HG02642 (cell line): ENCODE measurements around the gene ZDHHC3.
A peak's percentile ranks its signal among the peaks of the same experiment; 100 is the strongest.

Experiments
- ATAC-seq: cut with Tn5 transposase; IDR thresholded peaks from one replicate; pipeline ENCODE4 v1.9.1; 2021; ENCODE audit warnings: mild to moderate bottlenecking; ENCODE audit not compliant: unreplicated experiment, poor library complexity

Gene ZDHHC3, protein sequence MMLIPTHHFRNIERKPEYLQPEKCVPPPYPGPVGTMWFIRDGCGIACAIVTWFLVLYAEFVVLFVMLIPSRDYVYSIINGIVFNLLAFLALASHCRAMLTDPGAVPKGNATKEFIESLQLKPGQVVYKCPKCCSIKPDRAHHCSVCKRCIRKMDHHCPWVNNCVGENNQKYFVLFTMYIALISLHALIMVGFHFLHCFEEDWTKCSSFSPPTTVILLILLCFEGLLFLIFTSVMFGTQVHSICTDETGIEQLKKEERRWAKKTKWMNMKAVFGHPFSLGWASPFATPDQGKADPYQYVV

DNA sequence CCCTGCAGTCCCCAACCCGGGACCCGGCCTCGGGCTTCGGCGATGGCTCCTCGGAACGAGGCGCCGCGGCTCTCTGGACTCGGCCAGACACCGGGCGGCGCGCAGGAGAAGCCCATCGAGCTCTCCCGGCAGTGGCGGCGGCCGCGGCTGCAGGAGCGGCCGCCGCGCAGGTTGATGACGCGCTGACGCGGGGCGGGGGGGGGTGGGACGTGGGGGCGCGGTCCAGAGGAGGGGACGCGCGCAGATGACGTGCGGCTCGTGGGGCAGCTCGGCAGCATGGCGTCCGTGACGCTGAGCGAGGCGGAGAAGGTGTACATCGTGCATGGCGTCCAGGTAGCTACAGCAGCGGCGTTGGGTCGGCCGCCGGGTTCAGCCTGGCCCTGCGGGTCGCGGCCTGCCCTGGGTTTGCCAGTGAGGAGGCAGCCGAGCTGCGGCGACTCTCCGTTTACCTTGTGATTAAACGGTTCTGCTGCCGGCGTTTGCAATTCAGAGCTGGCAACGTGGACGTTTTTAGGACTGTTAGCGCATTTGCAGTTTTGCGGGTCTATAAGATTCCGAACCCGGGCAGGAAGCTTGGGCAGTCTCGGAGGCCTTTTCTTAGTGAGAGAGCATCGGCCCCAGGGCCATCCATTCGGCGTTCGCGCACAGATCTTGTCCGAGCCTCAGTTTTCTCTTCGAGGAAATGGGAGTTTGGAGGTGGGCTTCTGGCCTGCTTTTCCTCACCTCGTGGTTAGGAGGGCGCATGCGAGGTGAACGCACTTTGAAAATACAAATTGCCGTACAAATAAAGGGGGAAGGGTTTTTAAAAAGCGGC is at the start of gene ZDHHC3, which contains the start of gene EXOSC7:
ZDHHC3 (minus strand) TSS at position 173 of the 814 bp plus-strand sequence. CDS start 16,738 bp downstream, outside the sequence.
EXOSC7 (plus strand) TSS at position 243 of the 814 bp plus-strand sequence; CDS start at position 277, 34 bp downstream.
- peak; percentile 83 for ATAC-seq

DNA sequence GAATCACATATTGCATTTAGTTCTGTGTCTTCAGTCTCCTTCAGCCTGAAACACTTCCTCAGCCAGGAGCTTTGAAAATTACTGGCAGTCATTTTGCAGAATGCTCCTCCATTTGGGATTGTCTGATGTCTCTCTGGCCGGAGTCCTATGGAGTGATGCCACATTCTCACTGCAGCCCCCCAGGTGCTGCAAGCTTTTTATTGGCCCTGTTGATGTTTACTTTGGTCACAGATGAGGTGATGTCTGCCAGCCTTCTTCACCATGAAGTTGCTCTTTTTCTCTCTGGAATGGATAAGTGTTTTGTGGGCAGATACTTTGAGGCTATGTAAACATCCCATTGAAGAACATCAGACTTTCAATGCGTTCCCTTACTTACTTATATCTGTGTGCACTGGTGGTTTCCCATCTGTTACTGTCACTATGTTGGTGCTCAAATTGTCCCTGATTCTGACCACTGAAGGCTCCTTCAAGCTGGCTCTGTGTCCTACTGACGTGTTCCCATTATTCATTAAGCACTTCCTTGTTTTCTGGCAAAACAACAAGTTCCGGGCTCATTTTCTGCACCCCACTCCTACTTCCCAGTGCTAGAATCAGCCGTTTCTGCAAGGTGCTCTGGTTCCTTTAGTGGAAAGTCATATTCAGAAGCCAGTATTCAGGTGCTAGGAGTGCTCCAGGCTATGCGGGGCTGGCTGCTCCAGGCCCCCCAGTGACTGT is 48.7 kb upstream of the ZDHHC3 start:
- no peak for ATAC-seq

DNA sequence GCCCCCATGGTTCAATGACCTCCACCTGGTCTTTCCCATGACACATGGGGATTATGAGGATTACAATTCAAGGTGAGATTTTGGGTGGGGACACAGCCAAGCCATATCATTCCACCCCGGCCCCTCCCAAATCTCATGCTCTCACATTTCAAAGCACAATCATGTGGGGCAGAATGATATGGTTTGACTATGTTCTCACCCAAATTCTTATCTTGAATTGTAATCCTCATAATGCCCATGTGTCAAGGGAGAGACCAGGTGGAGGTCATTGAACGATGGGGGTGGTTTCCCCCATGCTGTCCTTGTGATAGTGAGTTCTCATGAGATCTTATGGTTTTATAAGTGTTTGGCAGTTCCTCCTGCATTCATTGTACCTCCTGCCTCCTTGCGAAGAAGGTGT is 47.7 kb upstream of the ZDHHC3 start:
- ATAC-seq, result no peak

DNA sequence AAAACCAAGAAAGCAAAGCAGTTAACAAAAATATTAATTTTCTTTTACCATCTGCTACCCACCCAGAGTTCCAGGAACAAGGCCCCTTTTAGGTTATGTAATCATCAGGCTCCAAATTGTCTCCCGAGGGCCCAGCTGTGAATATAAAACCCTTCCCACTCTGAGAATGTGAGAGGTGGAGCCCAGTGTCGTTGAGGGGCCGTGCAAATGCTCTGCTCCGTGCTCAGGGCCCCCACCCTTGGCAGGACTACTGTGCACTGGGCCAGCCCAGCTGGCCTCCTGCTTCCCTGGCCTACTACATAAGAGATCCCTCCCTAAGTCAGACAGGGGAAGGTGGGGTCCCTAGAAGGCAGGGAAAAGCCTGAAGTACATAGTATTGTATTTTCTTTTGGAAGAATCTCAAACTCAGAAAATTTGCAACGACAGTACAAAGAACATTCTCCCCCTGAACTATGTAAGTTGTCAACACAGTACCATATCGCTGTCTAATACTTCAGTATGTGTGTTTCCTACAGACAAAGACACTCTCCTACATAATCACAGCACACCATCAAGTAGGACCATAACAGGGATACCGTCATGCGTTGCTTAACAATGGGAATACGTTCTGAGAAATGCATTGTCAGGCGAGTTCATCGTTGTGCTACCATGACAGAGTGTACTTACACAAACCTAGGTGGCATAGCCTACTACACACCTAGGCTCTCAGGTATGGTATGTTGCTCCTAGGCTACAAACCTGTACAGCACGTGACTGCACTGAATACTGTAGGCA is 45.7 kb upstream of the ZDHHC3 start:
- ATAC-seq, result no peak

DNA sequence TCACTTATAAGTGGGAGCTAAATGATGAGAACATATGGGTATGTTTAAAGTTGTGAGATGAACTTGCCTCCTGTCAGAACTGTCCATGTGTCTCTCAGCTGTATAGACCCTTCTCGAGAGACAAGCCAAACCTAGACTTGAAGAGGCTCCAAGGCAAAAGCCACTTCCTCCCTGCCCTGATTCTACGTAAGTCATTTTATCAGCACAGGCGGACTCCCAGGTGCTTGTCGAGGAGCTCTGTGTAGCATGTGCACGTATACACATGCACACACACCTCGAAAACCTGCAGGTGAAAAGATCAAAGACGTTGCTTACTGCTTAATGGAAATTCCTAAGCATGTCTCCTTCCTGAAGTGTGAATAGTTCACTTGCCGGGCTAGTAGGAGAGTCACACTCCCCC is 44.6 kb upstream of the ZDHHC3 start:
- no peak for ATAC-seq

DNA sequence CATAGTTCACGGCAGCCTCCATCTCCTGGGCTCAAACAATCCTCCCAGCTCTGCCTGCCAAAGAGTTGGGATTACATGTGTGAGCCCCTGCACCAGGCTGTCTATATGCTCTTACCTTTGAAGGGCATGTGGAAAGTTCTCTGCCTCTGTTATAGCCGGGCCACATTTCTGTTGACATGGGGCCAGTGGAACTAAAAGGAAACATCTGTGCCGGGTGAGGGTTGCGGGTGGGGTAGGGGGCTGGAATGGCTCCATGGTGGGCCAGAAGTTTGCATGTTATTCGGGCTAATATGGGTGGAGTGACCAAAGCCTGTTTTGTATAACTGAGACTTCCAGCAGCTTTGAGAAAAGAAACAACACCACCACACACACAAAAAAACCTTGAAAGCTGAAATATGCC is 41.8 kb upstream of the ZDHHC3 start:
- ATAC-seq, result no peak

DNA sequence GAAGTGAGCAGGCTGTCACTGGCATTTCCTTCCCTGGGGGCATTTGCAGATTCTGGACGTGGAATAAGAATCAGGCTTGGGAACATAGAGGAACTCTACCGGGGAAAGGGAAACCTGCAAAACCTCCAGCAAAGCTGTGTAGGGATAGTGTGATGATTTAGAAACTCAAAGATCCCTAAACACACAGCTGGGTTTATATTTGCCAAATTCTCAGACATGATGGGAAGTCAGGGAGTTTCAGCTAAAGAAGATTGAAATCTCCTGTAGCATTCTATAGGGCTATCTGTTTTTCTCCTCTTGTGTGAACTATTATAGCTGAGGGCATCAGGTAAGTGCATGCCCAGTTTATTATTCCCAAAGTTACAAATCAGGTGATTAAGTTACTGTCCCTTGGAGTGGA is 40.9 kb upstream of the ZDHHC3 start:
- no peak for ATAC-seq

DNA sequence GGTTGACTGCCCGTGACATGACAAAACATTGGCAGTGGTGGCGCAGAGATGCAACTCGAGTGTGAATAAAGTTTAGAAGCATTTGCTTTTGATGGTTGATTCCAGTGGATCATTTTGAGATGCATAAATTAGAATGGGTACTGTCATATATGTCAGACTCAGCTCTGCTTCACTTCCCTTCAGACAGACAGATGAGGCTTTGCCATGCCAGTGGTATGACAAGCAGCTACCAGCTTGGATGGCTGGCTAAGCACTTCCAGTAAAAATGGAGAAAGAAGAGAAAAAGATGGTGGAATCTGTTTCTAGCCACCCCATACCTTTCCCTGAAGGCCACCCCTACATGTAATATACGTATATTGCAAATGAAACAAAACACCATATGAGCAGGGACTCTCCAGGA is 36.6 kb upstream of the ZDHHC3 start:
- no peak for ATAC-seq

DNA sequence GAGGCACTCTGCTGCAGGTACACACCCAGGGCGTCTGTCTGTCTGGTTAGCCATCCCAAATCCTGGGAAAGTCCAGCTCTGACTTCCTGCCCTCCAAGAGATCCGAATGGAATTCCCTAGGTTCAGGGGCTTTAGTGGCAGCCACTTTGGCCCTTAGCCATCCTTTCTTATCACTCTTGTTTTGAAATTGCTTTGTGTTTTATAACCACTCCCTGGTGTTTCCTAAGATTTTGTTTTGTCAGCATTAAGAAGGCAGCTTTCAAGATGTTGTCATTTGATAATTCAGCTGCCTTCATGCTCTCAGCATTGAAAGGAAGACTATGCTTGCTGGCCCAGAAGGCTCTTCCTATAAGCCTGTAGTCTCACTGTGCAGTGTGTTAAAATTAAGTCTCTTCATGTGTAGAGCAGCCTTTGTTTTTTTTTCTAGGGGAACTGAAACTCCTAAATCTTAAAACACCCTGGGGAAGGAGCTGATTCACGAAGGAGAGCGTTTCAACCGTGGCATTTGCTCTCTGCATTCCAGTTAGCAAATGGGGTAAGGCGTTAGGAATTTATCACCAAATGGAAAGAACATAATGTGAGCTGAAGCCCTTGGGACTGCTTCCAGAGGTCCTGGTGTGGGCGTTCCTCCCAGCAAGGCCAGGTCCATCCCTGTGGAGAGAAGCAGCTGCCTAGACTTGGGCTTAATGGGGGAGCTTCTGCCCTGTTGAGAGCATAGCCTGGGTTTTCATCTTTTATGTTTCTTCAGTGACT is 36.0 kb upstream of the ZDHHC3 start:
- ATAC-seq, result no peak

DNA sequence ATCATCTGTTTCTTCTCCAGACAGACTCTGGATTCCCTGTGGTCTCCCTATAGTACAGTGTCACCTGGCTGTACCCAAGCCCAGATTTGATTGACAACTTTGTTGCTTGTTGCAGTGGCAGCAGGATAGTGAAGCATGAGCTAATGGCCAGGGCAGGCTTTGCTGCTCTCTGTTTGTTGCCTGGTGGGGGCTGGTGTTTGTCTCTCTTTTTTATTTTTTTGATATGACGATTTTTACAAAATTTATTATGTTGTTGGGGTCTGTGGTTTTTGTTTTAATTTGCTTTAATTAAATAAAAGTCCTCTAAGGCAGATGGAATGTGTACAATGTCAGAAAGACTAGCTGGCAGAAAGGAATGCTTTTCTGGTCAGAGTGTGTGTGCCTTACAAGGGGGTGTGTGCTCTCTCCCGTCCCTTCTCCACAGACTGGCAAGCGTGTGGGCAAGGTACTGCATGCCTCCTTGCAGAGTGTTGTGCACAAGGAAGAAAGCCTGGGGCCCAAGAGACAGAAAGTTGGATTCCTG is 34.9 kb upstream of the ZDHHC3 start:
- ATAC-seq, result no peak

DNA sequence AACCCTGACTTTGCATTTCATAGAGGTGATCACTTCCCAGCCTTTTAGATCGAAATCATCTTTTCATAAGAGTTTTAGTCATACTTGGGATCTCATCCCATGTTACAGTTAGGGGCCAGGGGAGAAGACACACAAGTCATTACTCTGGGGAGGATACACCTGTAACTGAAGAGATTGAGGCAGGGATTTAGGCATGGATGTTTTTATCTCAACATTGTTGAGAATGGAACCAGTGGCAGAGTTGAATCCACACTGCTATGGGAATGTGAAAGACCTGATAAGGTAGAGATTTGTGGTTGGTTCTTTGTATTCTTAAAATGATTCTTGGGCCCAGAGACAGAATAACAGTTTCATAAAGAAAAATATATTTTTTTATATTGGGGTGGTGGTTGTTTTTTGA is 33.9 kb upstream of the ZDHHC3 start:
- ATAC-seq, result no peak

DNA sequence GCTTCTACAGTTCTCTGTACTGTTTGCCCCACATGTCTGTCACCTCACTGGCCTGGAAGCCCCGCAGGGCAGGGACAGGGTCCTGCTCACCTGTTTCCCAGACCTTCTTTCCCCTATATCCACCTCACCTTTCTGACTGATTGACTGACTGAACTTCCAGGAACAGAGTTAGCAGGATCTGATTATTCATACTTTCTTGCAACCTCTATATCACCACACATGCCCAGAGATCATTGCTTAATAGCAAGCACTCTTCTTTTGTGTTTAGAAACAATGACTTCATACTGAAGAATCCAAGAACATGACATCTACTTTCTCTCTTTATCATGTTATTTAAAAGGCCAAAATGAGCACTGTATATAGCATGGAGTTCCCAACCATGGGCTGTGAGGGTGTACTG is 32.1 kb upstream of the ZDHHC3 start:
- no peak for ATAC-seq

DNA sequence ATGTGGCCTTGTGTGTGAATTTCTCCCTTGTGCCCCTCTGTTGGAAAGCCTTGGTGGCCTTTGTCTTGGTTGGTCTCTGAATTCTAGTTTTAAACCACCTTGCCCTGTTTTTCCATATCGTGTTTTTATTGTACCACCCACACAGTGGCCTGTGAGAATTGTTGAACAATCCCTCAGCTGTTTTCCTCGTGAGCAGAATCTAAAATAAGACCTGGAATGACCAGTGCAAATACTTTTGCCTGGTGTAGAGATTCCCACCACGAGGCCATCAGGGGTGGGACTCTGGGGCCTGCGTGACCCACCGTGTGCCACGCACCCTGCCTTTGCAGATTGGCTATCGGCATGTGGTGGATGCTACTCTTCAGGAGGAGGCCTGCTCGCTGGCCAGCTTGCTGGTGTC is 31.1 kb upstream of the ZDHHC3 start:
- ATAC-seq, result no peak

DNA sequence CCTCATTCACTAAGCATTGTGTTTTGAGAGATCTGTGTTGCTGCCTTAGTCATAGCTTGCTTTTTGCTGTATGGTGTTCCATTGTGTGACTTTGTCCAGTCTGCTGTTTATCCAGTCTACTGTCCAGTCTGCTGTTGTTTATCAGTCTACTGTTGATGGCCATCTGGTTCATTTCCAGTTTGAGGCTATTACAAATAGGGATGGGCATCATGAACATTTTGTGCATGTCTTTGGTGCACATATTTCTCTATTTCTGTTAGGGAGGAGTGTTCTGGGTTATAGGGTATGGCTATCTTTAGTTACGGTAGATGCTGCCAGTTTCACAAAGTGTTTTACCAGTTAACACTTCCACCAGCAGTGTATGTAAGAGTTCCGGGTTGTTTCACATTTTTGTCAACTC is 27.9 kb upstream of the ZDHHC3 start:
- no peak for ATAC-seq

DNA sequence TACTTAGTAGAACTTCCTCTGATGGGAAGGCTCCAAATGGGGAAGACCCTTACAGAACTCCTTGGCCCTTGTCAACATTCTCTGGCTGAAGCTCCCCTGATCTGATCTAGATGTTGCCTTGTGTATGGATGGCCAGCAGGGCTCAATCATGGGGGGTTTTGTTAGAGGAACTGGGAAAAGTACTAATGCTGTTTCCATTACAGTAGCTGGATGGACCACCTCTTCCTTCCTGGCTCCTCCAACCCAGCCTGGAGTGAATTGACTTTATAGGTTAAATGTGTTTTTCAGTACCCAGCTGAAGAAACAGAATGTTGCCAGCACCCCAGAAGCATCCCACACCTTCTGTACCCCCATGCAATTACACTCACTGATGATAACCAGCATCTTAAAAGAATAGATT is 27.4 kb upstream of the ZDHHC3 start:
- ATAC-seq, result no peak

DNA sequence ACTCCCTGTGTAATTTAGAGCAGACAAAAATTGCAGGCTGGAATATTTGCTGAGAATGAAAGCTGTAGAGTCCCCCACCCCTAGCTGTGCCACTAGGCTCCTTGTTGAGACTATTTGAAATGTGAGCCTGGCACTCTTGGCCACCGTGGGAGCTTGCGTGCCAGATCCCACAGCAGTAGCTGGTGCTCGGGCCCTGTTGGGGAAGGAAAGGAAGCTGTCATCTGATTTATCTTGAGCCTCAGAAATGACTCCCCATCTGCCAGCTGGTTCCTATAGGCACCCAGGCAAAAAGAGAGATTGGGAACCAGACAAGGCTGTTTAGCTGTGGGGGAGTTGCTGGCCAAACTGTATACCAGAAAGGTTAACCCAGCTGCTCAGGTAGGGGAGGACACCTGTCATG is 26.7 kb upstream of the ZDHHC3 start:
- ATAC-seq, result no peak

DNA sequence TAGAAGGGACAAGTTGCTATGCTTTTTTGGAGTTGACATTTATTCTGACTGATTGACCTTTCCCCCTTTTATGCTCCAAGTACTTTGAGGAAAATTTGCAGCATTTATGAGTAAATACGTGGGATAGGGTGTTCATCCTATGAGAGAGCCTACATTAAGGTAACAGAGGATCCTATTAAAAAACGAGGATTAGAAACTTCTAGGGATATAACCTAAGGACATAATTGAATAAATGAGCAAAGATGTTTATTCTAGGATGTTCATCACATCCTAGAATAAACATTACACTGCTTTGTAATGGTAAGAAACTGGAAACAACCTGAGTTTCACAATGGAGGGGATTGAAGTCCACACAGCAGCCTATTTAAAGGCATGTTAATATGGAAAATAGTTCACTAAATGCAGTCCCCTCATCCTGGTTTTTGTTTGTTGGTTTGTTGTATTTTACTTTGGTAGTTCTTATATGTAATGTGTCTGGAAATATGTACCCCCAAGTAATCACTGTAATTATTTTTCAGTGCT is 26.2 kb upstream of the ZDHHC3 start:
- no peak for ATAC-seq

DNA sequence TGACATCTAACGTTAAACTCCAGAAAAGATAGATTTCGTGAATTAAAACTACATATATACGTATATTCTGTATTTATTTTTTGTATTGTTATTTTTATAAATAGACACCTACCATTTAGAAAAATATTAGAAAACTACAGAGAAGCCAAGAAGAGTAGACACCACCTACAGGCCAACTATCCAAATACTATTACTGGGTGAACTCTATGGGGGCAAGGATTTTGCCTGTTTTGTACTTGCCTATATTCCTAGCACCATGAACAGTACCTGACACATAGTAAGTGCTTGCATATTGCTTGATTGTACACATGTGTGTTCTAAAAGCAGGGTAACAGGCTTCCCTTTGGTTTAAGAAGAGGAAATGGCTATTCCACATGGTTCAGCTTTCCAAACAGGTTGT is 25.8 kb upstream of the ZDHHC3 start:
- no peak for ATAC-seq

DNA sequence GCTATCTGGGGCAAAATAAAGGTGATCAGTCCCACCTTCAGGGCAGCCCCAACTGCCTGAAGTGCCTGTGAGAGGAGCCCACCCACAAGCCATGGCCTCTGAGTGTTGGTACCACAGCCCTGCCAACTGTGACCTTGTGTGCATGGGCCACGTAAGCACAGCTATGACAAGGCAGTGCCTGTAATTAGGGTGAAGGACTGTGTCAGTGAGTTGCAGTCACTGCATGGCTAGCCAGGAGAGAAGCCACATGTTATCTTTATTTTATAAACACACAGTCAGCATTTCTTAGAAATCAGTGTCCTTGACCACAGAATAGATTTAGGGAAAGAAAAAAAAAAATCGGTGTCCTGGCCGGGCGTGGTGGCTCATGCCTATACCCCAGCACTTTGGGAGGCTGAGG is 24.8 kb upstream of the ZDHHC3 start:
- ATAC-seq, result no peak
